OCI-LY3 (cell line): ENCODE results near the gene PPP6R3.

Experiments used
- H2AFZ ChIP-seq: fragments of 200-600, 300-600 bp; shearing (Covaris generic); 2 replicates; pipeline ENCODE4 v1.6.0; 2014; ENCODE audit warnings: antibody characterized with exemption, low read depth, low read length
- H3K27ac ChIP-seq: fragments of 200-600, 300-600 bp; sonication (generic); 2 replicates; pipeline ENCODE4 v1.5.1; 2014; ENCODE audit warnings: mild to moderate bottlenecking, low read length, moderate library complexity, mixed read lengths
- H3K27me3 ChIP-seq: fragments of 200-600, 300-600 bp; sonication (generic); 2 replicates; pipeline ENCODE4 v1.6.1; 2014; ENCODE audit warnings: low read depth, low read length, mixed read lengths
- H3K36me3 ChIP-seq: fragments of 200-600, 300-600 bp; sonication (generic); replicated peaks from 2 replicates; pipeline ENCODE3; 2014; ENCODE audit warnings: low read depth, low read length, mixed read lengths
- H3K4me1 ChIP-seq: fragments of 300-600, 200-600 bp; sonication (generic); 2 replicates; pipeline ENCODE4 v1.6.1; 2014; ENCODE audit warnings: low read length, mixed read lengths
- H3K4me2 ChIP-seq: fragments of 200-600, 300-600 bp; sonication (generic); 2 replicates; pipeline ENCODE4 v1.6.1; 2014; ENCODE audit warnings: low read length, mixed read lengths
- H3K4me3 ChIP-seq: fragments of 300-600, 200-600 bp; sonication (generic); 2 replicates; pipeline ENCODE4 v1.5.1; 2014; ENCODE audit warnings: antibody characterized with exemption, mild to moderate bottlenecking, low read length, moderate library complexity
- H3K79me2 ChIP-seq: fragments of 300-600, 200-600 bp; shearing (Covaris generic); 2 replicates; pipeline ENCODE4 v1.6.1; 2014; ENCODE audit warnings: mild to moderate bottlenecking, low read length, mixed read lengths
- H3K9ac ChIP-seq: fragments of 300-600, 200-600 bp; shearing (Covaris generic); 2 replicates; pipeline ENCODE4 v1.6.0; 2014; ENCODE audit warnings: mild to moderate bottlenecking, low read length, moderate library complexity
- H3K9me3 ChIP-seq: fragments of 200-600, 300-600 bp; shearing (Covaris generic); 2 replicates; pipeline ENCODE4 v1.6.1; 2014; ENCODE audit warnings: low read length, mixed read lengths; ENCODE audit not compliant: insufficient read depth
- H4K20me1 ChIP-seq: fragments of 200-600, 300-600 bp; sonication (generic); 2 replicates; pipeline ENCODE4 v1.6.1; 2016; ENCODE audit warnings: low read length, mixed read lengths; ENCODE audit not compliant: insufficient read depth
- EZH2phosphoT487 ChIP-seq: fragments of 200-600 bp; shearing (Covaris generic); IDR thresholded peaks from 2 replicates; pipeline ENCODE4 v1.6.1; 2018; ENCODE audit warnings: antibody characterized with exemption, mixed run types, low read depth
- TF ChIP-seq, protein P1 (sequence below): fragments of 200-600, 300-600 bp; sonication (generic); IDR thresholded peaks from 2 replicates; pipeline ENCODE4 v1.5.1; 2014; ENCODE audit warnings: antibody characterized with exemption, low read length, low read depth

The PPP6R3 gene

GRCh38 chr11:68641880-68642279, 181.3 kb downstream of the PPP6R3 start:
- peaks cover 10% of the 10 kb centered on the region for H3K9me3 ChIP-seq

GRCh38 chr11:68643585-68643984, 183.0 kb downstream of the PPP6R3 start:
- H2AFZ ChIP-seq, result no peak overlapping the region

More at GRCh38 chr11:68641880-68642279, 181.3 kb downstream of the PPP6R3 start:
- Histone ChIP-seq H3K27me3 (peaks cover 23% of the 10 kb centered on the region), H3K9ac (no peak overlapping the region), H3K4me2 (no peak overlapping the region), H3K36me3 (peaks cover 3% of the 10 kb centered on the region), H3K4me1 (no peaks in the 10 kb centered on the region), H3K4me3 (no peak overlapping the region), H4K20me1 (no peaks in the 10 kb centered on the region), H3K79me2 (no peaks in the 10 kb centered on the region), H2AFZ (no peak overlapping the region), H3K27ac (no peak overlapping the region)
- no peak for TF ChIP-seq EZH2phosphoT487
- TF ChIP-seq, protein P1, sequence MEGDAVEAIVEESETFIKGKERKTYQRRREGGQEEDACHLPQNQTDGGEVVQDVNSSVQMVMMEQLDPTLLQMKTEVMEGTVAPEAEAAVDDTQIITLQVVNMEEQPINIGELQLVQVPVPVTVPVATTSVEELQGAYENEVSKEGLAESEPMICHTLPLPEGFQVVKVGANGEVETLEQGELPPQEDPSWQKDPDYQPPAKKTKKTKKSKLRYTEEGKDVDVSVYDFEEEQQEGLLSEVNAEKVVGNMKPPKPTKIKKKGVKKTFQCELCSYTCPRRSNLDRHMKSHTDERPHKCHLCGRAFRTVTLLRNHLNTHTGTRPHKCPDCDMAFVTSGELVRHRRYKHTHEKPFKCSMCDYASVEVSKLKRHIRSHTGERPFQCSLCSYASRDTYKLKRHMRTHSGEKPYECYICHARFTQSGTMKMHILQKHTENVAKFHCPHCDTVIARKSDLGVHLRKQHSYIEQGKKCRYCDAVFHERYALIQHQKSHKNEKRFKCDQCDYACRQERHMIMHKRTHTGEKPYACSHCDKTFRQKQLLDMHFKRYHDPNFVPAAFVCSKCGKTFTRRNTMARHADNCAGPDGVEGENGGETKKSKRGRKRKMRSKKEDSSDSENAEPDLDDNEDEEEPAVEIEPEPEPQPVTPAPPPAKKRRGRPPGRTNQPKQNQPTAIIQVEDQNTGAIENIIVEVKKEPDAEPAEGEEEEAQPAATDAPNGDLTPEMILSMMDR, result no peak

GRCh38 chr11:68646832-68647231, 186.3 kb downstream of the PPP6R3 start:
- Histone ChIP-seq H4K20me1 (no peaks in the 10 kb centered on the region), H3K4me3 (no peak overlapping the region), H3K4me2 (no peak overlapping the region), H3K9me3 (peaks cover 17% of the 10 kb centered on the region), H3K9ac (no peak overlapping the region), H2AFZ (no peak overlapping the region), H3K27me3 (peaks cover 37% of the 10 kb centered on the region), H3K27ac (no peak overlapping the region), H3K4me1 (no peaks in the 10 kb centered on the region), H3K36me3 (peaks cover 3% of the 10 kb centered on the region), H3K79me2 (no peaks in the 10 kb centered on the region)
- TF ChIP-seq, protein P1, result no peak
- no peak for TF ChIP-seq EZH2phosphoT487

More at GRCh38 chr11:68643585-68643984, 183.0 kb downstream of the PPP6R3 start:
- Histone ChIP-seq H3K27me3 (peaks cover 32% of the 10 kb centered on the region), H3K4me3 (no peak overlapping the region), H4K20me1 (no peaks in the 10 kb centered on the region), H3K4me1 (no peaks in the 10 kb centered on the region), H3K4me2 (no peak overlapping the region), H3K27ac (no peak overlapping the region), H3K36me3 (peaks cover 3% of the 10 kb centered on the region), H3K9ac (no peak overlapping the region), H3K79me2 (no peaks in the 10 kb centered on the region), H3K9me3 (peaks cover 17% of the 10 kb centered on the region)
- TF ChIP-seq EZH2phosphoT487, result no peak
- TF ChIP-seq, protein P1, result no peak

DNA sequence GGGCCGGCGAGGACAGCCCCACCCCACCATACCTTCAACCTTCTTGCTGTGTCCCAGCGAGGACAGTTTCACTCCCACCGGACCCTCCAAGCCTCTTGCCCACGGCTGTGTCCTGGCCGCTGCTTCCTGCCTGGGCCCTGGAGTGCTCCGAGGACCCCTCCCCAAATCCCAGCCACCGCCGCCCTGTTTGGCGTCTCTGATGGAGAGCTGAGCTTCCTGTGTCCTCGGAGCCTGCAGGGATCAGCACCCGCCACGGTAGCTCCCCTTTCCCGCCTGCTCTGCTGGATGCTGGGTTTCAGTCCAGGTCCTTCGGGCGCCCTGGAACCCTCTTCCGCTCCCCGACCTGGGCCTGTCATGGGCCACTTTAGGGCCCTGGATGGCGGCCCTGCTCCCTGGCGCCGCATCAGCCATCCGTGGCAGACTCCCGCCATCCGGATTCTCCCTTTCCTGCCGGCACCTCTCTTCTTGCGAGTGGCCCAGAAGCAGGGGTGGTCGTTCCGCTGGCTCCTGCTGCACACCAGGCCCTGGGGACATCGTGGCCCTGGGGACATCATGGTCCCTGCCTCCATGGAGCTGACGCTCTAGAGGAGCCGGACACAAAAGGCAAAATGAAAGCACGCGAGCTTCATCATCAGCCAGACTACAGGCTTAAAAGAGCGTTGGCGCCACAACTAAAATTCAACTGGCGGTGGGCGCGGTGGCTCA, 189.5 kb downstream of the PPP6R3 start:
- H3K27ac ChIP-seq, result no peak overlapping the region
- peaks cover 12% of the 10 kb centered on the region for H3K4me1 ChIP-seq
- H3K9ac ChIP-seq, result no peak overlapping the region
- H4K20me1 ChIP-seq, result no peaks in the 10 kb centered on the region
- H3K9me3 ChIP-seq, result peaks cover 21% of the 10 kb centered on the region
- no peak overlapping the region for H3K4me3 ChIP-seq
- no peak for TF ChIP-seq EZH2phosphoT487
- TF ChIP-seq, protein P1, result no peak
- no peak overlapping the region for H2AFZ ChIP-seq
- H3K4me2 ChIP-seq, result no peak overlapping the region
- H3K36me3 ChIP-seq, result peaks cover 3% of the 10 kb centered on the region
- no peaks in the 10 kb centered on the region for H3K79me2 ChIP-seq
- peaks cover 26% of the 10 kb centered on the region for H3K27me3 ChIP-seq
